Measurements from ENCODE around the gene MYO6.
"Not testable (repeated sequence)": the region's sequence is repeated elsewhere in the genome, so short reads cannot be mapped to it uniquely, and the experiment has no call there.

The MYO6 gene

GRCh38 chr6:75893776-75894152 lies 144.7 kb downstream of the MYO6 start:
- no peak for DNase-seq

- DNase-seq = no peak
Measured at GRCh38 chr6:75896526-75896925, 147.5 kb downstream of the MYO6 start.

- not testable (repeated sequence) for DNase-seq
Measured at GRCh38 chr6:75900216-75900615, 151.2 kb downstream of the MYO6 start.

DNA sequence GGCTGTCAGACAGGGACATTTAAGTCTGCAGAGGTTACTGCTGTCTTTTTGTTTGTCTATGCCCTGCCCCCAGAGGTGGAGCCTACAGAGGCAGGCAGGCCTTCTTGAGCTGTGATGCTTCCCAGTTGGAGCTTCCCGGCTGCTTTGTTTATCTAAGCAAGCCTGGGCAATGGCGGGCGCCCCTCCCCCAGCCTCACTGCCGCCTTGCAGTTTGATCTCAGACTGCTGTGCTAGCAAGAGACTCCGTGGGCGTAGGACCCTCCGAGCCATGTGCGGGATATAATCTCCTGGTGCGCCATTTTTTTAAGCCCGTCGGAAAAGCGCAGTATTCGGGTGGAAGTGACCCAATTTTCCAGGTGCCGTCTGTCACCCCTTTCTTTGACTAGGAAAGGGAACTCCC lies 156.1 kb downstream of the MYO6 start:
- DNase-seq = not testable (repeated sequence)

- no peak for DNase-seq
Measured at GRCh38 chr6:75906871-75907270, 157.8 kb downstream of the MYO6 start.

- DNase-seq = no peak
Measured at GRCh38 chr6:75907444-75907843, 158.4 kb downstream of the MYO6 start.

GRCh38 chr6:75913040-75913439 lies 164.0 kb downstream of the MYO6 start:
- no peak for DNase-seq

GRCh38 chr6:75922226-75922625 lies 173.2 kb downstream of the MYO6 start:
- no peak for DNase-seq

DNA sequence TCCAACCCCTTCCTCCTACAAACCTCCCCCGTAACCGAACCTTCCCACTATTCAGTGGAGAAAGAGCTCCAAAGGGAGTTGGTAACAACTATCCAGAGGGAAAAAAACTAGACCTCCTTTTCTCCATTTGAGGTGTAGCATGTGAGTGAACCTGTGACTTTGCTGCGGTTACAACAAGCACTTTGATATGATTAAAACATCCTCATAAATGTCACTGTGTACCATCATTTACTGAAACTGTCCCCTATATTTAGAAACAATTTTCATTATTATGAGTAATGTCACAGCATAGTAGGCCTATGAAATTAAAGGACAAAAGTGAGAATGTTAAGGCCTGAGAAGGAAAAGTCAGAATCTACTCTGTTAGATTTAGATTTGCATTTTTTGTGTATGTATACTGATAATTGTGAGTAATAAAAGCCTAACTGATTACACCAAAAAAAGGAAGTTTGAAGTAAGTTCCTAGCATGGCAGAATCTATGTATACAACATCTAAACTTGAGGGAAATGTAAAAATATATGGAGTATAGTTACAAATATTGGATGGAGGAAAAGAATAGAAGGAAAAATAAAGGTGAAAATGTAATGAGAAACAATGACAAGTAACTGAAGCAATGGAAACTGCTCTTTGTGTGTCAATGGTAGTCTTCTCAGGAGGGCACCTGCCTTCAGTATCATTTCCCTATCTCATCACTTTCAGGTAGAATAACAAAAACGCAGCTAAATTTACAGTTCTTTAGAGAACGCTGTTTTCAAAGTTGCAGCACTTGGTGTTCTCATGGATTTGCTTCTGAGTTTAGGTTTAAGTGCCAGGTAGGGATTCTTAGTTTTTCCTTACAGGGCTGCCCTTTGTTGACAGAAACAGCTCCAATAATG lies 177.5 kb downstream of the MYO6 start:
- DNase-seq = no peak

DNA sequence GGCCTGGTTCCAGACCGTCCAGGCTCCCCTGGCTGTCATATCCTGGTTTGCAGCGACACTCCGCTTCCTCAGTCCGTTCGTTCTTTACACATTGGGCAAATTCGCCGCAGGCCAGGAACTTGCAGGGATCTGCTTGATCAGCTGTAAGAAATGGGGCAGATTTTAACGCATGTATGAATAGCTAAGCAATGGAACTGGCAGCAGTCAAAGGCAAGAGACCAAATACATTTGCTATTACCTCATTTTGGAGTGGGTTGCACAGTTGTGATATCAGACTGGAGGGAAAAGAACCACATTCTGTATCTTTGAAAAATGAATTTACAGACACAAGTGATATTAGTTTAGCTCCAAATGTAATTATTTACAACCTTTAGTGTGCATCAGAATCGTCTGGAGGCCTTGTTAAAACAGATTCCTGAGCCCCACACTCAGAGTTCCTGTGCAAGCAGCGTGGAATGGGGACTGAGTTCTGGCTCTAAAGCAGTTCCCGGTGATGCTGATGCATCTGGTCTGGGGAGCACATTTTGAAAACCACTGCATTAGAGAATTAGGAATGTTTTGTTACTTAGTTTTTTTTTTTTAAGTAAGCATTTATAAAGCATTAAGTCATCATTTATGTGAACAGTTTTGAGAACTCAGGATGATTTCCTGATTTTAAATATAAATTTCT lies 182.1 kb downstream of the MYO6 start:
- no peak for DNase-seq

- DNase-seq = no peak
Measured at GRCh38 chr6:75932067-75932466, 183.0 kb downstream of the MYO6 start.

- no peak for DNase-seq
Measured at GRCh38 chr6:75933387-75933975, 184.4 kb downstream of the MYO6 start.

GRCh38 chr6:75934643-75935472 lies 185.8 kb downstream of the MYO6 start:
- DNase-seq = no peak

GRCh38 chr6:75935473-75935793 lies 186.4 kb downstream of the MYO6 start:
- no peak for DNase-seq

GRCh38 chr6:75936682-75937081 lies 187.6 kb downstream of the MYO6 start:
- no peak for DNase-seq

GRCh38 chr6:75937846-75938245 lies 188.8 kb downstream of the MYO6 start:
- no peak for DNase-seq

GRCh38 chr6:75940564-75940963 lies 191.5 kb downstream of the MYO6 start:
- DNase-seq = no peak

DNA sequence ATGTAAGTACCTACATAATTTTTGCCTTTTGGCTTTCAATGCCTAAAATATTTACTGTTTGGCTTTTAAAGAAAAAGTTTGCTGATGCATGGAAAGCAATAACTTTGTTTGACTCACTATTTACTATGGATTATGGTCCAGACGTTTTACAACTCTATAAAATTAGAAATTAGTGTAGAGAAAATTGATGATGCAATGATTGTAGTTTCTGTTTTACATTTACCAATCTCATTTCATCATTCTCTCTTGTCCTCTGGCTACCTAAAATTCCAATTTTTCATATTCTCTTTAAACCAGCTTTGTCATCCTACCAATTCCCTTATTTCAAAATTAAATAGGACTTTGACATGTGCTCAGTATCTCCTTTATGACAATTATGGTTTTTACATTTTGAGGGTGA lies 192.5 kb downstream of the MYO6 start:
- no peak for DNase-seq

- DNase-seq = no peak
Measured at GRCh38 chr6:75943381-75943780, 194.3 kb downstream of the MYO6 start.

DNA sequence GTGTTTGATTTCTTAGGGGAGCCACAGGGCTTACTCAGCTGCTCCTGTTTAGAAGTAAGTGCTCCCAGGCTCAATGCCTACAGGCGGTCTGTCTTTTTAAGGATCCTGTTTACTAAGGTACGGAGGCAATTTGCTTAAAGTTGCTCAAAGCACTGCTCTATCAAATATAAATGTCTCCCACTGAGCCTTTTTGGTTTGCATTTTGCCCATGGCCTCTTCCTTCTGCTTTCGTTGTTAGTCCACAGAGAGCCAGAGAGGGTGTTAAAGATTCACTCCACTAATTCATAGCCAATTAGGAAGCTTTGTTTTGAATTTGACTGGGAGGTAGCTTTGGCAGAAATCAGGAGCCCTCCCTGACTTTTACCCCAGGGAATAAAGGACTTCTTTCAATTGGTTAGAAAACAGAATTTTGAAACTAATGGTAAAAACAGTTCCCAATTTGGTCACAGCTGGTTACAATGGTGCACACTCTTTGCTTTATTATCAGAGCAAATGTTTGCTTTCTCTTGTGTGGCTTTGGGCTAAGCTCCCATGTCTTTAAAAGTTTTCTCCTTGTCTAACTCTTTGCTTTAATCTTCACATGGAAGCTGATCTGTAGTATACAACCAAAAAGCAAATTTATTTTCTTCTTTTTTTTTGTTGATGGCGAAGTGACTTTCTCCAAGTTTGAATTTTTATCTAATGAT lies 197.2 kb downstream of the MYO6 start:
- no peak for DNase-seq

GRCh38 chr6:75947935-75948334 lies 198.9 kb downstream of the MYO6 start:
- DNase-seq = no peak

DNA sequence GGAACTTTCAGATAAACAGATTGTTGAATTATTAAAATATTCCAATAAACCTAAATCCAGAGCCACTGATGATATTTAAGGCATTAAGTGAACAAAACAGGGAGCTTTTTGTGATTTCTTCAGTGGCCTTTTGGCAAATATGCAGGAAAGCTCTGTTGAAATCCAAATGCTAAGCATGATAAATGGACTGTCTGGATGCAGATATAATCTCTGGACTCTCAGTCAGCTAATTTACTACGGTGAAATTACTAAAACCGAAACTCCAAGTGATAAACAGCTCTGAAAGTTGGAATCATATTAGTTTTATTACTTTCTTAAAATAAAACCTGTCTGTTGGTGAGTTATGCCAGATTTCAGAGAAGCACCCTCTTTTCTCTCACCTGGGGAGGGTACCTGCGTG lies 203.1 kb downstream of the MYO6 start:
- no peak for DNase-seq

DNA sequence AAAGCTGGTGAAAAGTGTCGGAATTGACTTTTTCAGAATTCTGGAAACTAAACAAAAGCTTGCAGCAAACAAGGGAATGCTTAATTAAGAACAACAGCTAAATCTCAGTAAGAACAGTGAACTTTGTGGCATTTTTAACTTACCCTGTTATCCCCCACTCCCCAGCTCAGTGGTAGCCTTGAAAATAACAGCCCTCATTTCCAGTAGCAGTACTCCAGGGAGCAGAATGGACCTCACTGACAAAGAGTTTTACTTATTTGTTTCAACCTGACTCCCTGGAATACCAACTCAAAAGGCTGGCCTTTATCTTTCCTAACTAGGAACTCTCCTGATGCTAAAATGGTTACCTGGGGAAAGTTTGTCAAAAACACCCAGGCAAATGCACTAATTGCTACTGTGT lies 214.5 kb downstream of the MYO6 start:
- DNase-seq = no peak

Data from stimulated activated naive CD4-positive, alpha-beta T cell treated with Interleukin-2 at 50 U/mL for 16 hours (primary cell).